NCI-H345 (cell line): ENCODE measurements around the gene KCTD5.

ENCODE experiments used
- DNase-seq: peaks from one replicate; lab custom pipeline; 2025; lab: John Stamatoyannopoulos, UW

Gene KCTD5

GRCh38 chr16:2697401-2697948 is 15.2 kb downstream of the KCTD5 start:
- DNase-seq = no peak

GRCh38 chr16:2698103-2698870 is 16.0 kb downstream of the KCTD5 start:
- DNase-seq = no peak

- DNase-seq = no peak
Observed at GRCh38 chr16:2698965-2699750, 16.8 kb downstream of the KCTD5 start.

- no peak for DNase-seq
Observed at GRCh38 chr16:2699791-2700600, 17.7 kb downstream of the KCTD5 start.

- DNase-seq = no peak
Observed at GRCh38 chr16:2700786-2701185, 18.5 kb downstream of the KCTD5 start.

GRCh38 chr16:2701272-2701671 is 18.9 kb downstream of the KCTD5 start:
- no peak for DNase-seq

- DNase-seq = no peak
Observed at GRCh38 chr16:2701713-2702437, 19.6 kb downstream of the KCTD5 start.

GRCh38 chr16:2702438-2702825 is 20.1 kb downstream of the KCTD5 start:
- no peak for DNase-seq

- no peak for DNase-seq
Observed at GRCh38 chr16:2702871-2703745, 20.8 kb downstream of the KCTD5 start.

GRCh38 chr16:2704166-2704982 is 22.1 kb downstream of the KCTD5 start:
- no peak for DNase-seq

GRCh38 chr16:2704983-2705275 is 22.6 kb downstream of the KCTD5 start:
- no peak for DNase-seq

- DNase-seq = no peak
Observed at GRCh38 chr16:2705351-2705750, 23.0 kb downstream of the KCTD5 start.

- no peak for DNase-seq
Observed at GRCh38 chr16:2706085-2706484, 23.8 kb downstream of the KCTD5 start.

- no peak for DNase-seq
Observed at GRCh38 chr16:2706611-2707311, 24.4 kb downstream of the KCTD5 start.

GRCh38 chr16:2707368-2708289 is 25.3 kb downstream of the KCTD5 start:
- DNase-seq = no peak

- no peak for DNase-seq
Observed at GRCh38 chr16:2708290-2708639, 25.9 kb downstream of the KCTD5 start.

- no peak for DNase-seq
Observed at GRCh38 chr16:2708955-2709587, 26.7 kb downstream of the KCTD5 start.

GRCh38 chr16:2709588-2709984 is 27.3 kb downstream of the KCTD5 start:
- no peak for DNase-seq
